Pulmonary artery endothelial cell (primary cell): ENCODE measurements around the gene CCDC159. TPM values are rescaled to one million over a fixed set of nuclear protein-coding genes. Genes with fewer than 3 reads are reported as not detected.

ENCODE experiments used
- DNase-seq: peaks from one replicate; pipeline ENCODE4 v3.0.0-alpha.2; 2011; ENCODE audit warnings: low read depth, low spot score
- total RNA-seq: library from RNA; depleted of rRNA; stranded (reverse); fragments of >200 nt; gene quantifications from 2 replicates; pipeline ENCODE4 v1.2.3, GENCODE V29; 2014

CCDC159 gene
- total RNA-seq, 1 donor from 2014 or later, result 10.6 TPM

DNA sequence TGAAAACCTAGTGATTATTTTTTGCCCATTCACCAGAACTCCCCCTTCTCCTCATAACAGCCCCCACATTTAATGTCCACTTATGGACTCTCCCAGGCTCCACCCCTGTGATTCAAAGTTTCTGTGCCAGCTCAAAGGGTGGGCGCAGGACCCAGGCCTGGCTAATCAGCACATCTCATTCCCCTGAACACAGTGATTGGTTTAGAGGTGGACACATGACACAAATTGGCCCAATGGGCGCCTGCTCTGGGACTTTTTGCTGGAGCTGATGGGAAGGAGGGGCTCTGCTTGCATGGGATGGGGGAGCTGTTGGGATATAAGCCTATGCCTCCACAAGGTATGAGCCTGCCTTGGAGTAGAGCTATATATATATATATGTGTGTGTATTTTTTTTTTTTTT lies 44.0 kb downstream of the CCDC159 start:
- no peak for DNase-seq

DNA sequence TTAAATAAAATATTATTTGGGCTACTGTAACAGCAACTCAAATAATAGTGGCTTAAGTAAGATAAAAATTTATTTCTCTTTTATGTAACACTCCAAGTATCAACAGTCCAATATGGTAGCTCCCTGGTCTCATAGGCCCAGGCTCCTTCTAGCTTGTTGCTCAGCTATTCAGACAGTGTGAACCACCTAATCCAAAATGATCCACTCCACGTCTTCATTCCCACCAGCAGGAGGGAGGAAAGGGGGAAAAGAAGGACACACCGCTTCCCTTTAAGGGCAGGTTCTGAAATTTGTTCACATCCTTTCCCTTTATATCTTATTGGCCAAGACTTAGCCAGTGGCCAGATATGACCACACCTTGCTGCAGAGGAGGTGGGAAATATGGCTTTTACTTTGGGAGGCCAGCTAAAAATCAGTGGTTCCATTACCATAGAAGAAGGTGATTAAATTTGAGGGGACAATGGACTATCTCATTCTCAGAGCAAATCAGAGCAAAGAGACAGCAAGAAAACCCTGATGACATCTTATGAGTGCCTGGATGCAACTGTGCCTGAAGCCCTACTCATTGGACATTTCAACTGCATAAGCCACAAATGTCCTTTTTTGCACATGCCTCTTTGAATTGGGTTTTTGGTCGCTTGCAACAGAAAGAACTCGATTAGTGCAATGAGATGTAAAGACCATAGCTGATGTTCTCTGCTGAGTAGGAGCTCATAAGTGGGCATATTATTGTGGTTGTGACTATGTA lies 44.8 kb downstream of the CCDC159 start:
- no peak for DNase-seq

DNA sequence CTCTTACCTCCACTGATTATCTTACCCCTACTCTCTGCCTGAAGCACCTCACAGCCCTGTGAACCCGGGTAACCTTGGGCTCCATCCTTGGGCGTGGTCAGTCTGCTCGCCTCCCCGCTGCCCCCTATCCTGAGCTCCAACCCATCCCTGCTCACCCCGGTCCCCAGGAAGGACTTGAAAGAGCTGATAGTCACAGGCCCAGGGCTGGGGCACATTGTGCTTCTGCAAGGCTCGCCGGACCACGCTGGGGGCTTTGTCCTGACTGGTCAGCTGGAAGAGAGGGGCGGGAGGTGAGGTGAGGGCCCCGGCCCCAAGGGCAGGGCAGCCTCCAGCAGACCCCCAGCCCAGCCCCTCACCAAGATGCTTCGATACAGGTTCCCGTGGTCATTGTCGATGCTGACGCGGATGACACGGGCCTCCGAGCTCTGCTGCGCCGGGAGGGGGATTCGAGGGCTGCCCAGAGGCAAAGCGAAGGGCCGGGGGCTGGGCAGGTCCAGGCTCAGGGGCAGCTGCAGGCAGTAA lies 50.8 kb downstream of the CCDC159 start:
- DNase-seq, result no peak

DNA sequence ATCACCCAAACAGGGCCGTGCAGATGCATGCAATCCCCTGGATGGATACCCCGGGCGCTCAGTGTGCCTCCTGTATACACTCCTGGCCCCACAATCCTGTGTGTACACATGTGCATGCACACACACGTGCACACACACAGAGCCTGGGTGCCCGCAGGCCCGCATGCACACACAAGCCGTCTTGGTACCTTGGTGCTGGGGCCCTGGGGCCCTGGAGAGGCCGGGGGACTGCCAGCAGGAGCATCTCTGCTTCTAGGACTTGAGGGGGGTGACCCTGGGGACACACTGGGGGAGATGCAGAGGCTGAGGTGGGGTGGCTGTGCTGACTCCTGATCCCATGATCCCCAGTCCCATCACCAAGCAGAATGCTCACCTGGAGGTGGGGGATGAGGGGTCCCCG lies 53.3 kb downstream of the CCDC159 start:
- no peak for DNase-seq

DNA sequence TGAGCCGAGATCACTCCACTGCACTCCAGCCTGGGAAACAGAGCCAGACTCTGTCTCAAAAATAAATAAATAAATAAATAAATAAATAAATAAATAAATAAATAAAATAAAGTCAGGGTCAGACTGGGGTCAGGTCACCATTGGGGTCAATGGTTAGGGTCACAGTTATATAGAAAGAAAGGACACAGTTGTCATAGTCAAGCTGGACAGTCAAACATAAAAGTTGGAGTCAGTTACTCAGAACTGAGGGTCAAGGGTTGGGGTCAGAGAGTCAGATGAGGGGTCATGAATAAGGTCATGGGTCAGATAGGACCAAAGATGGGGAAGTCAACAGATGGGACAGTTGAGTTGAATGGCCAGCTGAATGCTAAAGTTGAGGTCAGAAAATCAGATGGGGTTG lies 54.5 kb downstream of the CCDC159 start:
- DNase-seq, result no peak

DNA sequence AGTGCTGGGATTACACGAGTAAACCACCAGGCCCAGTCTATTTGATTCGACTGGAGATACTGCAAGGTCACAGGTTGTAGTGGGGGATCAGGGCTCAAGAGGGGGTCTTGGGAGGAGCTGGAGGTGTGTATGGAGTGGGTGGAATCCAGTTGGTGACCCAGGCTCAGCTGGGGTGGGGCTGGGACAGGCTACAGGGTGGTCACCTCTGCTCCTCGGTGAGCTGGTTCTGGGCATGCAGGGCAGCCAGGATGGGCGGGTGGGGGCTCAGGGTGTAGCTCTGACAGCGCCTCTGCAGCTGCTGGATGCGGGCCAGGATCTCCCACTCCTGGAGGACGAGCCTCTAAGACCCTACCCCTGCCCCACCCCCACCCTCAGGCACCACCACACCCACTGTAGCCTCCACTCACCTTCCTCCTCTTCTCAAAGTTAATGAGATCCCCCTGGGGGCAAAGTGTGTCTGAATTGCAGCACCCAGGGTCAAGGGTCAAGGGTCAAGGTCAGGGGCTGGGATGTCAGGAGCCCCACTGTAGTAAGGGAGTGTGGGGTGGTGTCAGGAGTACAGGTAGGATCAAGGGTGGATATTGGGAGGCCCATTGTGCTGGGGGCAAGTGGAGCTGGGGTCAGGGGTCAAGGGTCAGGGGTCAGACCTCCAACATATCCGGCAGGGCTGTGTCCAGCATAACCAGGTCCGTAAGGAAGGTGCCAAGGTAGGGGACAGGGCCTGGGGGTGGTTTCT lies 55.7 kb downstream of the CCDC159 start:
- DNase-seq, result no peak

Other genes starting within 250 kb of the CCDC159 start
- gene SPC24, start 190.7 kb upstream of the CCDC159 start, total RNA-seq, result 108 and 116 TPM in 2 replicates
- 52.2 and 62.8 TPM in 2 replicates for gene KANK2, start 149.0 kb upstream of the CCDC159 start, total RNA-seq
- gene ANGPTL8, start 106.9 kb upstream of the CCDC159 start, total RNA-seq, result not detected in 2 replicates
- 53.3 and 66.8 TPM in 2 replicates for gene DOCK6, start 84.0 kb upstream of the CCDC159 start, total RNA-seq
- not detected in 2 replicates for gene TSPAN16, start 50.4 kb upstream of the CCDC159 start, total RNA-seq
- gene RAB3D, start 6.9 kb upstream of the CCDC159 start, total RNA-seq, result 47.1 and 60.7 TPM in 2 replicates
- 57.1 and 64.0 TPM in 2 replicates for gene TMEM205, start 251 bp upstream of the CCDC159 start, total RNA-seq
- gene PLPPR2, start 8.9 kb downstream of the CCDC159 start, total RNA-seq, result 5.5 and 7.6 TPM in 2 replicates
- 0.73 and 0.78 TPM in 2 replicates for gene SWSAP1, start 28.1 kb downstream of the CCDC159 start, total RNA-seq
- 7.9 and 8.5 TPM in 2 replicates for gene EPOR, start 37.8 kb downstream of the CCDC159 start, total RNA-seq
- gene RGL3, start 72.8 kb downstream of the CCDC159 start, total RNA-seq, result 0.66 and 2.6 TPM in 2 replicates
- 0.13 and 0.18 TPM in 2 replicates for gene ODAD3, start 88.6 kb downstream of the CCDC159 start, total RNA-seq
- gene PRKCSH, start 89.1 kb downstream of the CCDC159 start, total RNA-seq, result 154 and 185 TPM in 2 replicates
- gene ELAVL3, start 134.5 kb downstream of the CCDC159 start, total RNA-seq, result not detected in 2 replicates
- gene ZNF653, start 159.3 kb downstream of the CCDC159 start, total RNA-seq, result 5.5 and 6.0 TPM in 2 replicates
- gene ECSIT, start 182.6 kb downstream of the CCDC159 start, total RNA-seq, result 34.9 and 55.2 TPM in 2 replicates
- 0.07 and 0.35 TPM in 2 replicates for gene CNN1, start 192.3 kb downstream of the CCDC159 start, total RNA-seq
- 29.5 and 31.8 TPM in 2 replicates for gene ELOF1, start 212.7 kb downstream of the CCDC159 start, total RNA-seq
- gene ACP5, start 231.1 kb downstream of the CCDC159 start, total RNA-seq, result 1.2 TPM in 1 of 2 replicates, not detected in the other